PC-9 (cell line): ENCODE measurements around the gene ISM1.

ENCODE experiments used
- EZH2 ChIP-seq: fragments of 200-600 bp; sonication (generic); IDR thresholded peaks from 2 replicates; pipeline ENCODE4 v1.8.0; 2017; ENCODE audit warnings: antibody characterized with exemption, low read depth
- TF ChIP-seq, protein P1 (sequence below): fragments of 200-600 bp; sonication (generic); conservative IDR thresholded peaks from 2 replicates; pipeline ENCODE4 v1.6.1; 2017; ENCODE audit warnings: mixed run types, antibody characterized with exemption, mild to moderate bottlenecking, moderate library complexity

DNA sequence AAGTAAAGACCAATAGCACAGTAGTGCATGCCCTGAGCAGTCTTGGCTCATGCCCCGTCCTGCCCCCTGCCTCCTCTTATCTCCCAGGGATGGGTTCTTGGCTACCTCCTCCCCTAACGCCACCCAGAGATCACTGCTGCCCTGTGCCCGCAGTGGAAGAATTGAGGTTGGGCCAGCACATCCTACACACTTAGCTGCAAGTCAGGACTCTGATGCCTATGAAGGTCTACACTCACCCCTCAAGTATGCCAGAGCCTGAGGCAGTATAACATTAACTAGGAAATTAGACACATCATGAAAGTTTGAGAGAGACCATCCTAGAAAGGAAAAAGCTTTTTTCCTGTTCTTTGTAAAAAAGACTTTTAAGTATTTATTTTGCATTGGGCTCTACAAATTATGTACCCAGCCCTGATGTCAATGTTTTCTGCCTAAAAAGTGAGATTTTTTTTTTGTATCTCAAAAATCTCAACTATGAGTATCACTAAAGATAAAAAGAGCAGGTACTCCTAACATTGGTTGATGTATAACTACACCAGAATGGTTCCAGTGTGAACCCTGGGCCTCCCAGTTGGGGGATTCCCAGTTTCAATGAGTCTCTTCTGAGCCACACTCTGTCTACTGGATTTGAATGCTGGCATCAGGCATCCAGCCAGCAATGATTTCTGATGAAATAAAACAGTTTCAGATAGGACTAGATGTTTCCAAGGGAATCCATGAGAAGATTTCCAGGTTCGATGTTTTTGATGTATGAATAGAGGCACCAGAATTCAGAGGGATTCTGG, 115.4 kb downstream of the ISM1 start:
- TF ChIP-seq, protein P1, sequence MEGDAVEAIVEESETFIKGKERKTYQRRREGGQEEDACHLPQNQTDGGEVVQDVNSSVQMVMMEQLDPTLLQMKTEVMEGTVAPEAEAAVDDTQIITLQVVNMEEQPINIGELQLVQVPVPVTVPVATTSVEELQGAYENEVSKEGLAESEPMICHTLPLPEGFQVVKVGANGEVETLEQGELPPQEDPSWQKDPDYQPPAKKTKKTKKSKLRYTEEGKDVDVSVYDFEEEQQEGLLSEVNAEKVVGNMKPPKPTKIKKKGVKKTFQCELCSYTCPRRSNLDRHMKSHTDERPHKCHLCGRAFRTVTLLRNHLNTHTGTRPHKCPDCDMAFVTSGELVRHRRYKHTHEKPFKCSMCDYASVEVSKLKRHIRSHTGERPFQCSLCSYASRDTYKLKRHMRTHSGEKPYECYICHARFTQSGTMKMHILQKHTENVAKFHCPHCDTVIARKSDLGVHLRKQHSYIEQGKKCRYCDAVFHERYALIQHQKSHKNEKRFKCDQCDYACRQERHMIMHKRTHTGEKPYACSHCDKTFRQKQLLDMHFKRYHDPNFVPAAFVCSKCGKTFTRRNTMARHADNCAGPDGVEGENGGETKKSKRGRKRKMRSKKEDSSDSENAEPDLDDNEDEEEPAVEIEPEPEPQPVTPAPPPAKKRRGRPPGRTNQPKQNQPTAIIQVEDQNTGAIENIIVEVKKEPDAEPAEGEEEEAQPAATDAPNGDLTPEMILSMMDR: no peak
- TF ChIP-seq EZH2: no peak
